ENCODE measurements around the gene FAM170A. TPM values are rescaled to one million over a fixed set of nuclear protein-coding genes. Genes with fewer than 3 reads are reported as not detected.

Gene FAM170A
- total RNA-seq, 1 experiment from 2014 or later = 0.39 TPM

GRCh38 chr5:119656023-119656422, 26.7 kb downstream of the FAM170A start:
- Histone ChIP-seq H3K9me3 (ENCODE audit: control insufficient read depth in 1 of 2, insufficient read depth in 1 of 2, low read depth in 1 of 2, low read length in 2 of 2) (no peaks in the 10 kb centered on the region), H4K20me1 (ENCODE audit: insufficient read depth) (no peaks in the 10 kb centered on the region), H3K9me2 (ENCODE audit: insufficient read depth) (no peaks in the 10 kb centered on the region), H3K36me3 (ENCODE audit: control insufficient read depth in 1 of 2, insufficient read depth in 2 of 2, low read length in 2 of 2) (no peaks in the 10 kb centered on the region), H3K79me2 (ENCODE audit: insufficient read depth, low read length) (no peaks in the 10 kb centered on the region), H2AFZ (ENCODE audit: low read depth, low read length, poor library complexity, severe bottlenecking) (no peak overlapping the region), H3K4me1 (ENCODE audit: control insufficient read depth in 1 of 2, insufficient read depth in 2 of 2, low read length in 2 of 2) (no peaks in the 10 kb centered on the region), H3K4me2 (ENCODE audit: low read length) (no peak overlapping the region), H3K27me3 (ENCODE audit: insufficient read depth, low read length) (no peaks in the 10 kb centered on the region), H3K9ac (ENCODE audit: low read length) (no peak overlapping the region), H3K27ac (ENCODE audit: low read depth, low read length) (no peak overlapping the region), H3K4me3 (replicated peaks in 1 of 2; ENCODE audit: low read depth in 1 of 2, low read length in 2 of 2) (no peak overlapping the region)
- no peak for TF ChIP-seq ZNF274 (IDR thresholded peaks at IDR 0.05; ENCODE audit: low read depth, low read length)
- TF ChIP-seq ZFX (IDR thresholded peaks at IDR 0.05) = no peak
- no peak for TF ChIP-seq ATF3 (IDR thresholded peaks at IDR 0.05)
- no peak for TF ChIP-seq EZH2phosphoT487 (IDR thresholded peaks at IDR 0.05; ENCODE audit: borderline replicate concordance)
- no TSS peak for BruUV-seq (replicated peaks)
- no peak for DNase-seq (ENCODE audit: low read depth, low spot score)
- CTCF ChIA-PET = no interaction called here
- ATAC-seq = no peak
- intact Hi-C loops (cut with micrococcal nuclease) = no loop called here
- RAD21 ChIA-PET (ENCODE audit: low non-redundant PET in 1 of 2, low total read pairs in 2 of 2, uncharacterized antibody in 2 of 2, unreplicated experiment in 2 of 2) = no interaction called here
- POLR2A ChIA-PET = no interaction called here

DNA sequence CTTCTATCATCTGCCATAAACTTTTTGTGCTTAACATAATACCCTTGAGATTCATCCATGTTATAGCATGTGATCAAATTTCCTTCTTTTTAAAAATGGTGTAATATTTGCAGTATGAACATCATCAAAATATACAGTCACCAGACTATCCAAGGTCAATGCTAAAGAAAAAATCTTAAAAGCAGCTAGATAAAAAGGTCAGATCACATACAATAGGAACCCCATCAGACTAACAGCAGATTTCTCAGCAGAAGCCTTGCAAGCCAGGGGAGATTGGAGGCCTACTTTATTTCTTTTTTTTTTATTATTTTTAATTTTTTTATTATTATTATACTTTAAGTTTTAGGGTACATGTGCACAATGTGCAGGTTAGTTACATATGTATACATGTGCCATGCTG, 37.2 kb downstream of the FAM170A start:
- Histone ChIP-seq H3K79me2 (ENCODE audit: insufficient read depth, low read length) (no peaks in the 10 kb centered on the region), H3K9me2 (ENCODE audit: insufficient read depth) (no peaks in the 10 kb centered on the region), H4K20me1 (ENCODE audit: insufficient read depth) (no peaks in the 10 kb centered on the region), H3K27me3 (ENCODE audit: insufficient read depth, low read length) (no peaks in the 10 kb centered on the region), H2AFZ (ENCODE audit: low read depth, low read length, poor library complexity, severe bottlenecking) (no peak overlapping the region), H3K9ac (ENCODE audit: low read length) (no peak overlapping the region), H3K4me1 (ENCODE audit: control insufficient read depth in 1 of 2, insufficient read depth in 2 of 2, low read length in 2 of 2) (no peaks in the 10 kb centered on the region), H3K36me3 (ENCODE audit: control insufficient read depth in 1 of 2, insufficient read depth in 2 of 2, low read length in 2 of 2) (no peaks in the 10 kb centered on the region), H3K27ac (ENCODE audit: low read depth, low read length) (no peak overlapping the region), H3K4me3 (replicated peaks in 1 of 2; ENCODE audit: low read depth in 1 of 2, low read length in 2 of 2) (no peak overlapping the region), H3K9me3 (ENCODE audit: control insufficient read depth in 1 of 2, insufficient read depth in 1 of 2, low read depth in 1 of 2, low read length in 2 of 2) (no peaks in the 10 kb centered on the region), H3K4me2 (ENCODE audit: low read length) (no peak overlapping the region)
- CTCF ChIA-PET = no interaction called here
- POLR2A ChIA-PET = no interaction called here
- intact Hi-C loops (cut with micrococcal nuclease) = no loop called here
- RAD21 ChIA-PET (ENCODE audit: low non-redundant PET in 1 of 2, low total read pairs in 2 of 2, uncharacterized antibody in 2 of 2, unreplicated experiment in 2 of 2) = no interaction called here
- no peak for DNase-seq (ENCODE audit: low read depth, low spot score)
- ATAC-seq = no peak
- TF ChIP-seq ELF1 (IDR thresholded peaks at IDR 0.05; ENCODE audit: borderline replicate concordance, low read depth) (no peak), ATF3 (IDR thresholded peaks at IDR 0.05) (no peak), EZH2 (IDR thresholded peaks at IDR 0.05) (no peak), POLR2A (IDR thresholded peaks at IDR 0.05; ENCODE audit: borderline replicate concordance, extremely low read depth, insufficient read depth, insufficient read length) (no peak)
- BruUV-seq (replicated peaks) = no TSS peak
